A172 (cell line): ENCODE results near the gene HSPB3. TPM values are rescaled to one million over a fixed set of nuclear protein-coding genes. Genes with fewer than 3 reads are reported as not detected.
A peak's percentile ranks its signal among the peaks of the same experiment; 100 is the strongest.
"Not testable (repeated sequence)": the region's sequence is repeated elsewhere in the genome, so short reads cannot be mapped to it uniquely, and the experiment has no call there.

ENCODE experiments used
- DNase-seq: peaks from one replicate; pipeline ENCODE4 v3.0.0-alpha.2; 2015; ENCODE audit warnings: low spot score
- total RNA-seq: library from RNA; depleted of rRNA; stranded (reverse); fragments of >200 nt; shearing (Covaris generic); gene quantifications from 2 replicates; pipeline ENCODE4 v1.2.3, GENCODE V29; 2014; rRNA removed

HSPB3 gene, protein sequence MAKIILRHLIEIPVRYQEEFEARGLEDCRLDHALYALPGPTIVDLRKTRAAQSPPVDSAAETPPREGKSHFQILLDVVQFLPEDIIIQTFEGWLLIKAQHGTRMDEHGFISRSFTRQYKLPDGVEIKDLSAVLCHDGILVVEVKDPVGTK
- 1.7 and 2.4 TPM in 2 replicates for total RNA-seq

- peak; percentile 93 for DNase-seq
These were observed at the start of gene HSPB3 for GRCh38 chr5:54455413-54456157. Gene HSPB3 (plus strand): TSS chr5:54455699. CDS start chr5:54455790, 91 bp downstream.

DNA sequence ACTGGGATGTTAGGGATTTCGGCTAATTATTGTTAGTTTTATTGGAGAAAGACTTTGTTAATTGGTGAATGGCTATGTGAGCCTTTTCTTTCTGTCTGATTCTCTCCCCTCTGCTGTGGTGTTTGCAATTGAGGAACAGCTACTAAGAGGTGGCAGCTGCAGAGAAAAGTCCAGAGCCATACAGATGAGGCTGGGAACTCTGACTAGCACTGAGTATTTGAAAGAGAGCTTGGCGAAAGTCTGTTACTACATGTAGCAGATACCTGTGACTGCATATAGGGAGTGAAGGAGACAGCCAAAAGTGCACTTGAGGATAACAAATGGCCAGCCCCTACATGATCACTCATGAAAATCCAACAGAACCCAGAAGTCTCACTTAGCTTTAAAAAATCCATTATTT lies 44.3 kb upstream of the HSPB3 start:
- no peak for DNase-seq

GRCh38 chr5:54412913-54413312 lies 42.6 kb upstream of the HSPB3 start:
- DNase-seq: no peak

GRCh38 chr5:54415147-54415546 lies 40.4 kb upstream of the HSPB3 start:
- DNase-seq: no peak

DNA sequence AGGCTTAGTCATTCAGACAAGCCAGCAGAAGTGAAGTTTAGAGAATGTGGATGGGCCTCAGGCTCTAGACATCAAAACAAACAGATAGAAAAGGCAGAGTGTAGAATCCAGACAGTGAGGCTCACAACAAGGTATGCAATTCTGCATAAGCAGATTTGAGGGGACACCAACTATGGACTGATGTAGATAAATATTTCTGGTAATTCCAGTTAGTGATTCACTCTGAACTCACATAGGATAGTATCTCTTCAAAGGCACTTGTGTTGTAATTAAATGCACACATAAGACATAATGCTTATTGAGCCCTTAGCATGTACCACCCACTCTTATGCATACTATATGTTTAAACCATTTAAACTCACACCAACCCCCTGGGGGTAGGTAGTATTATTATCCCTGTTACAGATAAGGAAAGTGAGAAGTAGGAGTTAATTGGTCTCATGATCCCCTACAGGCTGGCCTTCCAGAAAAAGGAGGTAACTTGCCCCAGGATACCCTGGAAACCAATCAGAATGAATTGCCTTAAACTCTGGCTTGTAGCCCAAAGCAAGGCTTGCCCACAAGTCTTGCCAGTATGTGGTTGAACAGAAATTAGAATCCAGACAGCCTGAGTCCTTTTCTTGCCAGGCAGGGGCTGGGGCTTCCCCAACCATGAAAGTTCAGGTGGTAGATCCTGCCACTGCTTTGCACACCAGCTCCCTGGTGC lies 39.5 kb upstream of the HSPB3 start:
- no peak for DNase-seq

DNA sequence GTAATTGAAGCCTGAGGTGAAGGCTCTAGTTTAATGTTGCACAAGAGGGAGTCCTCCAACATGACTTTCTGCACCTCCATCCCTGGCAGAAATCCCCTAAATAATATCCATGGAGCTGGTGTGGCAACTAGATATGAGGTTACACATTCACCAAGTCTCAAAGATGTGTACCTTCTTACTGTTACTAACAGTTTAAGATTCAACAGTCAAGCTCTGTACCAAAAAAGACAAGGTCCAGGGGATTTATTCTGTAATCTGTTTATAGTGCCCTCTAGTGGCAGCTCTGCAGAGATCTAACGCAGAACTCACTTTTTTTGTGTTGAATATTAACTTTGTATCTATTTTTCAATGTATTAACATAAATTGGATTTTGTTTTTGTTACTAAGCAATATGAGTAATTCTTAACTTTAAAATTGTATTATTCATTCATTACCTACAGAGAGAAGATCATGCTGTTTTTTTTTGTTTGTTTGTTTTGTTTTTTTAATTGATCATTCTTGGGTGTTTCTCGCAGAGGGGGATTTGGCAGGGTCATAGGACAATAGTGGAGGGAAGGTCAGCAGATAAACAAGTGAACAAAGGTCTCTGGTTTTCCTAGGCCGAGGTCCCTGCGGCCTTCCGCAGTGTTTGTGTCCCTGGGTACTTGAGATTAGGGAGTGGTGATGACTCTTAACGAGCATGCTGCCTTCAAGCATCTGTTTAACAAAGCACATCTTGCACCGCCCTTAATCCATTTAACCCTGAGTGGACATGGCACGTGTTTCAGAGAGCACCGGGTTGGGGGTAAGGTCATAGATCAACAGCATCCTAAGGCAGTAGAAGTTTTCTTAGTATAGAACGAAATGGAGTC lies 35.7 kb upstream of the HSPB3 start:
- peak; percentile 73 for DNase-seq

DNA sequence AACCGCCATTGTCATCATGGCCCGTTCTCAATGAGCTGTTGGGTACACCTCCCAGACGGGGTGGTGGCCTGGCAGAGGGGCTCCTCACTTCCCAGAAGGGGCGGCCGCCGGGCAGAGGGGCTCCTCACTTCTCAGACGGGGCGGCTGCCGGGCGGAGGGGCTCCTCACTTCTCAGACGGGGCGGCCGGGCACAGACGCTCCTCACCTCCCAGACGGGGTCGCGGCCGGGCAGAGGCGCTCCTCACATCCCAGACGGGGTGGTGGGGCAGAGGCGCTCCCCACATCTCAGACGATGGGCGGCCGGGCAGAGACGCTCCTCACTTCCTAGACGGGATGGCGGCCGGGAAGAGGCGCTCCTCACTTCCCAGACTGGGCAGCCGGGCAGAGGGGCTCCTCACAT lies 35.0 kb upstream of the HSPB3 start:
- DNase-seq: not testable (repeated sequence)

DNA sequence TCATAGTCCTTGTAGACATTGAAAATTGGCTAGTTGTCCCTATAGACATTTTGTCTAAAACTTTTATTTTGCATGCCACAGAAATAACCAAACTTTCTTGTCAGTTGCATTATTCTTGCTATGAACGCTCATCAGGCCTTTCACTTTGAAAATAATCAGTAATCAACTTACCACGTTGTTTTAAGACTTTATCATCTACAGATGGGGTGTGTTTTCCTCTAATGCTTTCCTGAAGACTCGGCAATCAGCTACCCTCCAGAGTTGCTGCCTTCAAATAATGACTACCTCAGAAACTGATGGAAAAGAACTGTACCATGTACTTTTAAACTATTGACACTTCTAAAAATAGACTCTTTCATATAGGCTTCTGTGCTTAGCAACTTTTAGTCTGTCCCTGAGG lies 33.5 kb upstream of the HSPB3 start:
- no peak for DNase-seq

DNA sequence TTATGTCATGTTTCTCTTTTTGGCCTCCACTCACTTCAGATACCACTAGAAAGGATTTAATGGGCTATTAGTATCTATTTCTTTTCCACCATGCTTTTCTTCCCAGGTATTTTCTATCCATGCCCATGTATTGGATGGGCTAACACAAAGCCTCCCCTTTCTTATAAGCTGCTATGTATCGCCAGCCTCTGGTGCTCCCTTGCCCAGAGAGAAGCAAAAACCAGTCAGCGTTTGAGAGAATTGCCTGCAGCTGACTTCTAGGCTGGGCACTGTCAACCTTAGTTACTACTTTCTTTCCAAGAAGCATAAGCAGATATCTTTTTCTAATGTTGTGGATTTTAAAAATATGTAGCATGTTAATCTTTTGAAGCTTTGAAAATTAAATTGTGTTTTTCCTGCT lies 30.2 kb upstream of the HSPB3 start:
- DNase-seq: no peak

- no peak for DNase-seq
These were observed 29.3 kb upstream of the HSPB3 start for GRCh38 chr5:54426209-54426608.

DNA sequence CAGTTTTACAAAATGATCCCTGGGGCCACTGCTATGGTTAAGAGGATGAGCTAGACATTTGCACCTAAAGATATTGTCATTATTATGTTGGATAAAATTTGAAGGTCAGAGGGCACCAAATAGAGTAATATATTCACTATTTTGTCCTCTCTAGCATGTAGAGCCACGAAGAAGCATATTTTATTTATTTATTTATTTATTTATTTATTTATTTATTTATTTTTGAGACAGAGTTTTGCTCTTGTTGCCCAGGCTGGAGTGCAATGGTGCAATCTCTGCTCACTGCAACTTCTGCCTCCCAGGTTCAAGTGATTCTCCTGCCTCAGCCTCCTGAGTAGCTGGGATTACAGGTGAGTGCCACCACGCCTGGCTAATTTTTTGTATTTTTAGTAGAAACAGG lies 20.8 kb upstream of the HSPB3 start:
- not testable (repeated sequence) for DNase-seq

DNA sequence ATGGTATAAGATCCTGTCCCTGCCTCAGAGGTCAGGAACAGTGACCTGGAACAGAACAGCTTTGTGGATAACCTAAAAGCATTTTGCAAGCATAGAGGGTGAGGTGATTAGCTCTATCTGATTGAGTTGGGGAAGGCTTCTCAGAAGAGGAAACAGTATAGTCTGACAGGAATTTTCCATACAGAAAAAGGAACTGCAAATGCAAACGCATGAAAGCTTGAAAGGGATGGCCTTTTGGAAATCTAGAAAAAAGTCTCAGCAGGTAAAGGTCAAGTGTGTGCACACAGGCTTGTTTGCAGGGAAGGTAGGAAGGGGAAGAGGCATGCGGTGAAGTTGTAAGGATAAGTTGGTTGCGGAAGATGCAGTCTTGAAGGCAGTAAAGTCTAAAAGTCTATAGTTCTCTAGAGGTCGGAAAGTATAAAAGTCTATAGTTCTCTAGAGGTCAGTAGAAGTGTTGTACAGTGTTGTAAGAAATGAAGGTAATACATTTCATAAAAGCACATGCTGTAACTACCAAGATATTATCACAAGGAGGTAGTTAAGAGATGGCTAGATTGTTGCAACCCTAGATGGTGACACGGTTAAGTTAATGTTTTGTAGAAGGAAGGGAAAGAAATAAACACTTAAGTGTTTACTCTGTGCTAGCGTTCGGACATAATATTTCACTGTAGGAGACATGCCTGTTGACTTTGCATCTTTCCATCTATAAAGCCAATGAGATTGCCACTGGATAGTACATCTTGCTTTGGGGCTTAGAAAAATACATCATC lies 16.7 kb upstream of the HSPB3 start:
- no peak for DNase-seq

DNA sequence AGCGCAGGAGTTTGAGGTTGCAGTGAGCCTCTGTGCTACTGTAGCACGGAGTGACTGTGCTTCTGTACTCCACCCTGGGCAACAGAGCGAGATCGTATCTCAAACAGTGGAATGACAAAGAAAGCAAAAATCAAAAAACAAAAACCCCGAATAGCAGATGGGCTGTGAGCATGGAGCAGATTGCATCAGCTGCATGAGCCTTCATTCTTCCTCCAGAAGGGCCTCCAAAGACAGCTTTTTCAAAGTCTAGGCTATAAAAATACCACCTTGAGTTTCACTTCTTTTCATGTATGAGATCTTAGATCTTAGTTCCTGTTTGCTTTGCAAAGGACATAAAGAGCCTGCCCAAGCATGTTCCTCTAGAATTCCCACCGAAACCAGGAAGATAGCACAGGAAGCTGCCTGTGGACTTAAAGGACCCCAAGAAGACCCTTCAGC lies 15.0 kb upstream of the HSPB3 start:
- DNase-seq: no peak

DNA sequence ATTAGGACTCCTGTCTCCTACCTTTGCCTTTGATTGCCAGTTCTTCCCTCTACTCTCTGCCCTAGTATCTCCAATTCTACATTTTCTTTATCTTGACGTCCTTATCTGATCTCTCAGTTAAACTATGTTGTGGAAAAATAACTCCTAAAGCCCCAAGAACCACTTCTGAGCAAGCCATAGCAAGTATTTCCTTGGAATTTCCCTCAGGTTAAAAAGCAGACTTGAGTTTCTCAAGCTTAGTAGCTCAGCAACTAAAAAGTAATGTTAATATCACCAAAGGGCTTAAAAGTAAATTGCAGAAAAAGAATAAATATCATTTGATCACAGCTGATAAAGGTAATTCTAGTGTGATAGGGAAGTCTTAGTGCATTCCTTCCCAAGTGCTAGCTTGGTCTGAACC lies 13.2 kb upstream of the HSPB3 start:
- DNase-seq: no peak

DNA sequence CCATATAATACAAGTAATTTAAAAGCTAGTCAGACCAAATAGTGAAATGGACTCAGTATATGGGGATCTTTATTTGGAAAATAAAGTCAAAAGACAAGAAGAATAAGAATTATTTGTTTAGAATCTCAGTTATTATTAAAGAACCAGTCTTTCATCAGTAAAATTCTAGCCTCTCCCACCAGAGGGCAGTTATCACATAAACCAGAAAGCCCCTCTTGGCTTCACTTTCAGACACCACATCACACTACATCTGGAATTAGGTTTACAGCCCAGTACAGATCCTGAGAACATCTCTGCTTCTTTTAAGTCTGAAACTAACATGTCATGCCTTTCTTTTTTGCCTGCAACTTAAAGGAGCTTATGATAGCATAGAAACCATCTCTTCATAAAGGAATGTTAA lies 12.2 kb upstream of the HSPB3 start:
- peak; percentile 44 for DNase-seq

- DNase-seq: no peak
These were observed 9.7 kb upstream of the HSPB3 start for GRCh38 chr5:54445691-54446378.

GRCh38 chr5:54446379-54446732 lies 9.1 kb upstream of the HSPB3 start:
- no peak for DNase-seq

GRCh38 chr5:54449923-54450322 lies 5.6 kb upstream of the HSPB3 start:
- DNase-seq: no peak

- DNase-seq: no peak
These were observed 5.0 kb upstream of the HSPB3 start for GRCh38 chr5:54450542-54450941.

- no peak for DNase-seq
These were observed 2.5 kb upstream of the HSPB3 start for GRCh38 chr5:54453046-54453445.

- DNase-seq: no peak
These were observed 897 bp upstream of the HSPB3 start for GRCh38 chr5:54454602-54455001.
